Measurements from ENCODE around the gene C7orf57. TPM values are rescaled to one million over a fixed set of nuclear protein-coding genes. Genes with fewer than 3 reads are reported as not detected.

C7orf57 gene
- total and polyA plus RNA-seq, 2 donors (not counting 3 experiments of a cell fraction or from before 2014, with no cell fraction given), result not detected

DNA sequence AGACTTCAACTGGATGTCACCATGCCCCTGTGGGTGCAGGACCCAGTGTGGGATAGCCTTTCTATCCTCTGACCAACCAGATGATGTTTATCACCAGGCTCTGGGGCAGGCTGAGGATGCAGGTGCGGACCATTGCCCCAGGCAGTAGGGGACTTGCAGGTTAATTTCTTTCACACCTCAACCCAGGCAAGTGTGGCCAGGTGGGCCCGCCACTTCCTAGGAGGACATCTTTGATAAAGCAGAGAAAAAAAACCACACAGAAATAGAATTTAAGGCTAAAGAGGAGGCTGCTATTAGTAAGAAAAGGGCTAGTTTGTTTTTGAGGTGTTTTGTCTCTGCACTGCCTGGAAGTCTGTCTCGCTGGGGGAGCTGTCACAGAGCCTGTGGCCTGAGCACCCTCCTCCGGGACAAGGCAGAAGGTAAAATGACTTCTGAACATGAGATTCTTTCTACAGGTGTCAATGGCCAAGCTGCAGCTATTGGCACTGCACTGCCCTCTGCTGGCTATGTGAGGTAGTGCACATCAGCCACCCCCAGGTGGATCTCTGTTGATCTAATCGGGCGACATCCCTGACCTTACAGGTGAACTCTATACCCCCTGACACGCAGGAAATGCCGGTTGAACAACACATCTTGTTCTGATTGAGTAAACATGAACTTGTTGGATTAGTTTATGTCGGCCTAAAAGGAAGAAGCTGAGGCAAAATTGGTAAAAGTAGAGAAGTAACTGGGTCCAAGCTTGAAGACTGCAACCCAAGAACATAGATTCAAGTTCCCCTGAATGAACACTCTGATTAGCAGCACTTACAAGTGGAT is 74.7 kb downstream of the C7orf57 start:
- intact Hi-C loops (cut with micrococcal nuclease) (loop anchor here (1.0 to 10.0 kb wide), 6 partner anchors 45 to 845 kb away; partner anchors contain the start of gene C7orf57), dilution Hi-C loops (cut with MboI; ENCODE audit: extremely low pct_ligation_motif_present, low sequenced_read_pairs) (no loop called here)
- no peaks in the 10 kb centered on the region for H3K9me1 ChIP-seq (replicated peaks; ENCODE audit: control insufficient read depth, extremely low read depth, insufficient read depth, low read length)
- no peak overlapping the region for H3K4me2 ChIP-seq (ENCODE audit: insufficient read depth, low read length)
- FAIRE-seq, result peak; percentile 86
- H3K79me2 ChIP-seq (ENCODE audit: control insufficient read depth, insufficient read depth, low read length), result no peaks in the 10 kb centered on the region
- H3K4me1 ChIP-seq (ENCODE audit: control insufficient read depth, extremely low read depth, insufficient read depth, low read length), result no peaks in the 10 kb centered on the region
- H3K27ac ChIP-seq (ENCODE audit: insufficient read depth, low read depth, low read length), result no peak overlapping the region
- peaks cover 12 to 26% of the 10 kb centered on the region in 2 experiments for H3K36me3 ChIP-seq (ENCODE audit: control insufficient read depth in 2 of 2, extremely low read depth in 1 of 2, insufficient read depth in 2 of 2, low read length in 2 of 2)
- ChIA-PET CTCF (interaction anchor here (0.6 to 6.4 kb wide), 47 partner anchors 8 to 843 kb away, joined by 3 to 149 read pairs (median 5); partner anchors contain the start of genes C7orf57, PKD1L1 and UPP1), POLR2A (no interaction called here)
- no peaks in the 10 kb centered on the region for H4K20me1 ChIP-seq (replicated peaks; ENCODE audit: control insufficient read depth, extremely low read depth, insufficient read depth, low read length)
- TF ChIP-seq JUN (IDR thresholded peaks at IDR 0.05; ENCODE audit: borderline replicate concordance, insufficient read depth, insufficient read length, low read depth), result no peak
- TF ChIP-seq, protein P1, sequence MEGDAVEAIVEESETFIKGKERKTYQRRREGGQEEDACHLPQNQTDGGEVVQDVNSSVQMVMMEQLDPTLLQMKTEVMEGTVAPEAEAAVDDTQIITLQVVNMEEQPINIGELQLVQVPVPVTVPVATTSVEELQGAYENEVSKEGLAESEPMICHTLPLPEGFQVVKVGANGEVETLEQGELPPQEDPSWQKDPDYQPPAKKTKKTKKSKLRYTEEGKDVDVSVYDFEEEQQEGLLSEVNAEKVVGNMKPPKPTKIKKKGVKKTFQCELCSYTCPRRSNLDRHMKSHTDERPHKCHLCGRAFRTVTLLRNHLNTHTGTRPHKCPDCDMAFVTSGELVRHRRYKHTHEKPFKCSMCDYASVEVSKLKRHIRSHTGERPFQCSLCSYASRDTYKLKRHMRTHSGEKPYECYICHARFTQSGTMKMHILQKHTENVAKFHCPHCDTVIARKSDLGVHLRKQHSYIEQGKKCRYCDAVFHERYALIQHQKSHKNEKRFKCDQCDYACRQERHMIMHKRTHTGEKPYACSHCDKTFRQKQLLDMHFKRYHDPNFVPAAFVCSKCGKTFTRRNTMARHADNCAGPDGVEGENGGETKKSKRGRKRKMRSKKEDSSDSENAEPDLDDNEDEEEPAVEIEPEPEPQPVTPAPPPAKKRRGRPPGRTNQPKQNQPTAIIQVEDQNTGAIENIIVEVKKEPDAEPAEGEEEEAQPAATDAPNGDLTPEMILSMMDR (IDR thresholded peaks at IDR 0.05; ENCODE audit: extremely low read depth in 1 of 2, insufficient read depth in 1 of 2, low read depth in 1 of 2, low read length in 2 of 2), result peak; percentile 97
- peak; percentile 38 for TF ChIP-seq GATA2 (IDR thresholded peaks at IDR 0.05; ENCODE audit: insufficient read depth, insufficient read length, low read depth, low read length)
- no peak for TF ChIP-seq POLR2A (IDR thresholded peaks at IDR 0.05; ENCODE audit: low read depth, low read length)
- peak; percentile 19 for TF ChIP-seq POLR2AphosphoS5 (IDR thresholded peaks at IDR 0.05; ENCODE audit: insufficient read depth, low read depth, low read length)
- no peaks in the 10 kb centered on the region for H3K27me3 ChIP-seq (ENCODE audit: control insufficient read depth in 2 of 2, insufficient read depth in 2 of 2, low read length in 2 of 2)
- no peaks in the 10 kb centered on the region for H3K9me3 ChIP-seq (replicated peaks; ENCODE audit: control insufficient read depth, insufficient read depth, low read length)
- H3K4me3 ChIP-seq (replicated peaks in 1 of 3; ENCODE audit: insufficient read depth in 1 of 3, low read depth in 1 of 3, low read length in 3 of 3), result no peak overlapping the region
- H2AFZ ChIP-seq (ENCODE audit: low read depth, low read length), result no peak overlapping the region
- no TSS peak for BruUV-seq (replicated peaks)
- no peak overlapping the region for H3K9ac ChIP-seq (replicated peaks; ENCODE audit: extremely low read depth, insufficient read depth, low read length)
- DNase-seq (ENCODE audit: low read depth, low spot score), result peak; percentile 69
